SKM-1 treated with dmso at 0.1 percent for 144 hours (cell line): Measurements from ENCODE around the gene ROR2.
"Not testable (repeated sequence)": the region's sequence is repeated elsewhere in the genome, so short reads cannot be mapped to it uniquely, and the experiment has no call there.

Source experiments
- DNase-seq: peaks from one replicate; lab custom pipeline; 2025; ENCODE audit not compliant: unreplicated experiment; lab: John Stamatoyannopoulos, UW

ROR2 gene

DNA sequence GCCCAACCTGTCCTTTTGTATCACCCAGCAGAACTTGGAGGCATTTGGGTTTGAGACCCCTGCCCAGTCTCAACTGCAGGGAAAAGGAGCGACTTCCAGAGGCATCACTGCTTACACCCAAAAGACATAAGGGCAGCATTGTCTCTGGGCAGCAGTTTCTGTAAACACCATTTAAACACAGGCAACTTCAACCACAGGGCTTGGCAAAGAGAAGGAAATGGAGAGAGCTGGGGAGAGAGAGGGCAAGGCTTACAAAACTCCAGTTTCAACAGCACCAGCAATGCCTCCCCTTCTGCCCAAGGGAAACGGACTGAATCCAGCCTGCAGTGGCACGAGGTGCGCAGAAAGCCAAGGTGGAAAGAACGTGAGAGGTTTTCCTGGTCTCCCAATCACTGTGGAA is 147.6 kb downstream of the ROR2 start:
- DNase-seq: no peak

DNA sequence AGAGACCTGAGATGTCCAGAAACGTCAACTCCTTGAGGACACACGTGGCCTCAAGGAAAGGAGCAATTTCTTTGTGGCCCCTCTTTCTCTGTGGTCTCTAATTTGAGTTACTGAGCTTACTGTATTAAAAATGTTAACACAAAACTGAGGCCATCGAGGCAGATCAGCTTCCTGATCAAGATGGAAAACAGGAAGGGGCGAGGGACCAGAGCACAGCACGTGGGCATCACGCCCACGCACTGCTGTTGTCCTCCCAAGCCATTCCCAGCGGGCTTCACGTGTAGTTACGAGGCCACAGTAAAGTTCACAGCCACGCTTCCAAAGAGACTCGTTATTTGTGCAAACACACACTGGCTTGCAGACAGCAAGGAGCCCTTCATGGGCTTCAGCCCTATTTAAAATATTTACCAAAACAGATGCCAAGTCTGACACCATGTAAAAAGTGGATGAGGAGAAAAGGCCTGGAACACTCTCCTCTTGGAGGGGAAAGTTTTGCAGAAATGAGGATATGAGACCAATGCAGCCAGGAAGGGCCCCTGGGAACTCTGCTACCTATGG is 149.5 kb downstream of the ROR2 start:
- no peak for DNase-seq

DNA sequence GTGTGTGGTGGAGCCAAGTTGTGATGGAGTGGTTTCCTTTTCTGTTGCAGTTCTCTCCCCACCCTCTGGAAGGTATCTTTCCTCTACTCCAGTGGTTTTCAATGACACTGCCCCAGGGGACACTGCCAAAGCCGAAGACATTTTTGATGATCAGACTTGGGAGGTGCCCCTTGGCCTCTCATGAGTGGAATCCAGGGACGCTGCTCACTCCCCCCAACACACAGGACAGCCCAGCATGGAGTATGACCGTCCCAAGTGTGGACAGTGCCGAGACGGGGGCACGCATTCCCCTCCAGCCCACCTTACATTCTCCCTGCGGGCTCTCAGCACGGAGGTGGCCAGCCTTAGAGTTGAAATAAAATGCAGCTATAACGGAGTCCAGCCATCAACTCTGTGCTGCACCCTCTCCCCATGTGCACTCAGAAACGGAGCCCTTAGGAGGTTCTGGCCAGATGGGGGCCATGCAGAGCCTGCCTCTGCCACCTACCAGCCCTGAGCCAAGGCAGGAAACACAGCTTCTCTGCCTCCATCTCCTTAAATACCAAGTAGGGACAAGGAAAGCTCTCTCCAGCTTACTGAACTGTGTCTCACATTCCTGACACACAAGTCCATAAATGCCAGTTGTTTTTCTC is 150.8 kb downstream of the ROR2 start:
- no peak for DNase-seq

DNA sequence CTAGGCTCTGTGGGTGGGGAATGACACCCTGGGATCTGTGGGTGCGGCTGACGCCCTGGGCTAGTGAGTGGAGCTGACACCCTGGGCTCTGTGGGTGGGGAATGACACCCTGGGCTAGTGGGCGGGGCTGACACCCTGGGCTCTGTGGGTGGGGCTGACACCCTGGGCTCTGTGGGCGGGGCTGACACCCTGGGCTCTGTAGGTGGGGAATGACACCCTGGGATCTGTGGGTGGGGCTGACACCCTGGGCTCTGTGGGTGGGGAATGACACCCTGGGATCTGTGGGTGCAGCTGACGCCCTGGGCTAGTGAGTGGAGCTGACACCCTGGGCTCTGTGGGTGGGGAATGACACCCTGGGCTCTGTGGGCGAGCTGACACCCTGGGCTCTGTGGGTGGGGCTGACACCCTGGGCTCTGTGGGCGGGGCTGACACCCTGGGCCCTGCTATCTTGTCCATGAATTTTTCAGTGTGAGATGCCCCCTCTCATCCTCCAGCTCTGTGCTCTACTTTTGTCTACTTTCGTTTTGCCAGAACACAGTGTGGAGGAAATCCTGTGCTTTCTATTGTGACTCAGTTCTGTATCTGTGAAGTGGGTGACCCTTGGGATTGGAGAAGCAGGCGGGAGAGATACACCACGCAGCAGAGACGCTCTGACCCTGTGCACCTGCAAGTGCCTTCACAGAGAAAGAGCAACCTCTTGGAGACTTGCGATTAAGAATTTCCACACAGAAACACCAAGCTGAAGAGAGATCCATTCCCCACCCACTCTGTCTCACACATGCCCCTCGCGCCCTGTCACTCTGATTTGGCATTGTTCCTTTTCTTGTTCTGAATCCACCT is 151.5 kb downstream of the ROR2 start:
- not testable (repeated sequence) for DNase-seq

DNA sequence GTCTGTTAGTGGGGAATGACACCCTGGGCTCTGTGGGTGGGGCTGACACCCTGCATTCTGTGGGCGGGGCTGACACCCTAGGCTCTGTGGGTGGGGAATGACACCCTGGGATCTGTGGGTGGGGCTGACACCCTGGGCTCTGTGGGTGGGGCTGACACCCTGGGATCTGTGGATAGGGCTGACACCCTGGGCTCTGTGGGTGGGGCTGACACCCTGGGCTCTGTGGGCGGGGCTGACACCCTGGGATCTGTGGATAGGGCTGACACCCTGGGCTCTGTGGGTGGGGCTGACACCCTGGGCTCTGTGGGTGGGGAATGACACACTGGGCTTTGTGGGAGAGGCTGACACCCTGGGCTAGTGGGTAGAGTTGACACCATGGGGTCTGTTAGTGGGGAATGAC is 152.5 kb downstream of the ROR2 start:
- DNase-seq: not testable (repeated sequence)

GRCh38 chr9:91796516-91796915 is 153.5 kb downstream of the ROR2 start:
- DNase-seq: not testable (repeated sequence)

GRCh38 chr9:91795598-91796241 is 154.3 kb downstream of the ROR2 start:
- no peak for DNase-seq

GRCh38 chr9:91793371-91793770 is 156.7 kb downstream of the ROR2 start:
- DNase-seq: not testable (repeated sequence)

DNA sequence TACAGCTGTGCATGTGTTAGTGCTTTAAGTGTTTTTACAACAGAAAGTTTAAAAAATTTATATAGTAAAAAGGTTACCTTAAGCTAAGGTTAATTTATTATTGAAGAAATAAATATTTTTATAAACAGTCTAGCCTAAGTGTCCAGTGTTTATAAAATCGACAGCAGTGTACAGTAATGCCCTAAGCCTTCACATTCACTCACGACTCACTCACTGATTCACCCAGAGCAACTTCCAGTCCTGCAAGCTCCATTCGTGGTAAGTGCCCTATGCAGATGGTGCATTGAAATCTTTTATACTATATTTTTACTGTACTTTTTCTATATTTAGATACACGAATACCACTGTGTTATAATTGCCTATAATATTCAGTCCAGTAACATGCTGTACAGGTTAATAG is 159.1 kb downstream of the ROR2 start:
- DNase-seq: no peak

DNA sequence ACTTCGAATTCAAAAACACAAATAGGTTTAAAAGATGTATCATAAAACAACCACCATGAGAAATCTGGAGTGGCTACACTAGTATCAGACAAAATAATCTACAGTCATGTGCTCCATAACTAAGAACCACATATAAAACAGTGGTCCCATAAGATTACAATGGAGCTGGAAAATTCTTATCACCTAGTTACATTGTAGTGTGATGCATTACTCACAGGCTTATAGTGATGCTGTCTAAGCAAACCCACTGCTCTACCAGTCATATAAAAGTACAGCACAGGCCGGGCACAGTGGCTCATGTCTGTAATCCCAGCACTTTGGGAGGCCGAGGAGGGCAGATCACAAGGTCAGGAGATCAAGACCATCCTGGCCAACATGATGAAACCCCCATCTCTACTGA is 160.1 kb downstream of the ROR2 start:
- no peak for DNase-seq

- DNase-seq: no peak
Observed at GRCh38 chr9:91787931-91788330, 162.1 kb downstream of the ROR2 start.

- no peak for DNase-seq
Observed at GRCh38 chr9:91786132-91786896, 163.7 kb downstream of the ROR2 start.

GRCh38 chr9:91785447-91785842 is 164.6 kb downstream of the ROR2 start:
- DNase-seq: no peak

DNA sequence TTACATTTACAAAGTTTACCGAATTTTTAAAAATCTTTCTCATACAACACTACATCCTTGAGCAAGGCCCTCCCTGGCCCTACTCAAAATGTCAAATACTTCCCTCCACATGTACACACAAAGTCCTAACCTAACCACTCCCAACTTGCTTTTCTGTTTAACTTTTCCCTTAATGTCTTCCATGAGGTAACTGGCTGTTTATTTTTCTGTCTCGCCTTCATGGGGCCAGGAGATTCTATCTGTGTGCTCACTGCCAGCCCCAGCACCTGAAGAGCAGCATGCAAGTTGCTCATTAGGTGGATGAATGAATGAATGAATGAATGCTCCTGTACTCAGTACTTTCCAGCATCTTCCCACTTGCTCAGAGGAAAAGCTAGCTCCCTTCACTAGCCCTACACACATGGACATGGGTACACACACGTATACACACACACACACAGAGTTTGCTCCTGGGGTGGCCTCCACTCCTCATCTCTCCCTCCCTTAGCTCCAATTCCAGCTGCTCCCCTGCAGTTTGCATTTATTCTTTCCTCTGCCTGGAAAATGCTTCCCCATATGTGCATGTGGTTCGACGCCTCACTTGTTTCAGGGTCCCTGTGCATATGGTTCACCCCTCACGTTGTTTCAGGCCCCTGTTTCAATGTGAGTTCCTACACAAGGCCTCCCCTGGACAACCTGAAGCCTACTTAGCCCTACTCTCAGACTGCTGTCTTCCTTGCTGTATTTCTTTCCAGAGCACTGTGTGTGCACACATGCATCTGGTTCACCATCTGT is 165.2 kb downstream of the ROR2 start:
- no peak for DNase-seq

DNA sequence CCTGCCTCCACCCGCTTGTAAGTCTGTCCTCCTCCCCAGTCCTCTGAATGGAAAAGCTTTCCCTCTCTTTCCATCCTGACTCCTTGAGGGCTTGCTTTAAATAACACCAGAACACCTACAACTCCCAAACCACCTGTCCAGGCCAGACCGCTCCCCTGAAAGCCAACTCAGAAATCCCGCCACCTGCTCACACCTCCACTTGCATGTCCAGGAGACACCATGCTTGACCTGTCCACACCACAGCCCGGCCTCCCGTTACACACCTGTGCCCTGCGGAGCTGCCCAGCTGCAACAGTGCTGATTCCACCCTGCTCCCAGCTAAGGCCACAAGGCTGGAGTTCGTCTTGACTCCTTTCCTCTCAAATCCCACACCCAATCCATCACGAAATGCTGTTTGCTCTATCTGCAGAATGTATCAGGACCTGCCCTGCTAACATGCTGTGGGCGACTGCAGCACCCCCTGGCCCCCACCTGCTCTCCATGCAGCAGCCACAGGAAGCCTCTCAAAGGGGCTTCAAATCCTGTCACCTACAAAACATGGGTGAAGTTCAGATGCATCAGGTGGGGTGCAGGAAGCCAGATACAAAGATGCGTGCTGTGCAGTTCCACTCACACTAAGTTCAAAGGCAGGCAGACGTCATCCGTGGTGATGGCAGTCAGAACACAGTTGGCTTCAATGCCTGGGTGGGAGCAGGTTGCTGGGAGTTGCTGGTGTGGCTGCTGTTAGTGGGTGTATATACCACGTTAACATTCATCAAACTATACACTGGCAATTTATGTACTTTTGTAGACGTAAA is 166.0 kb downstream of the ROR2 start:
- DNase-seq: no peak

DNA sequence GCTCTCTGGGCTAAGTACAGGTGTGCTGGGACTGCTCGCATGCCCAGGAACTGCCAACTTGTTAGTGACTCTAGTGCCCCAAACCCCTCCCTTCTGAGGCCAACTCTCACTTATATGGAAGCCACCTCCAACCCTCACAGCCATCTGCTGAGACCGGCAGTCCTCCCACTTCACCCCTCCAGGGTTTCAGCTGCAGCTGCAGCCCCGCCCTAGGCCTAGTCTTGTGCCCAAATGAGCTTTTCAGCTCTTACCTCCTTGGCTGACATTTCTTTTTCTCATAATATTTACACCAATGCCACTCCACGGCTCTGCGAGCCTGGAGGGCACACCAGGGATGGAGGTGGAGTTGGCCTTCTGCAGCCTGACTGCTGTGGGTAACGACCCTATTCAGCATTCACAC is 166.6 kb downstream of the ROR2 start:
- no peak for DNase-seq

- DNase-seq: no peak
Observed at GRCh38 chr9:91782708-91783214, 167.3 kb downstream of the ROR2 start.

DNA sequence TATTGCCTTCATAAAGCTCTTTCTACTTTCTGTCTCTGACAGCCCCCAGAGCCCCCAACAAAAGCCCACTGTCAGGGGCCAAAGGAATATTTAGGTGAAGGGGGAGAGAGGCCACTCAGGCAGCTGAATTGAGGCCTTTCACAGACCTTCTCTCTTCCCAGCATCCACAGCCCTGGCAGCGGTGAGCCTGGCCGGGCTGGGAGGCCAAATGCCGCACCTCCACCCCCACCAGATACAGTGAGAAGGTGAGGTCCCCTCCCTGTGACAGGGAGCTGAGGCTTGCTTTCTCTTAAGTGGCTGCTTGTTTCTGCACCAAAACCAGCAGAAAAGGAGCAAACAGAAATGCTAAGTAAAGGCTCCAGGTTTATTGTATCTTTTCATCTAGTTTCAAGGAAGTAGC is 168.1 kb downstream of the ROR2 start:
- DNase-seq: no peak

- no peak for DNase-seq
Observed at GRCh38 chr9:91781116-91781515, 168.9 kb downstream of the ROR2 start.
